AG04449 (cell line): ENCODE results near the gene OR1J4.

ENCODE experiments used
- CTCF ChIA-PET: fragments of 350-600 bp; formaldehyde crosslinking; extraction: SDS; loops from one replicate; lab custom pipeline; 2021; ENCODE audit warnings: antibody characterized with exemption; lab: Yijun Ruan, JAX
- POLR2A ChIA-PET: fragments of 400-600, 350-600 bp; formaldehyde crosslinking; extraction: SDS; loops from one replicate; lab custom pipeline; 2020; ENCODE audit warnings: antibody characterized with exemption, inconsistent platforms; lab: Yijun Ruan, JAX
- DNase-seq: peaks from one replicate; pipeline ENCODE4 v3.0.0-alpha.2; 2010; ENCODE audit warnings: low read depth, low spot score
- H3K4me3 ChIP-seq: 2 replicates; pipeline ENCODE4 v1.5.1; 2011; ENCODE audit warnings: low read depth, mild to moderate bottlenecking, control low read depth, low read length
- TF ChIP-seq, protein P1 (sequence below): IDR thresholded peaks from one replicate; pipeline ENCODE4 v1.5.1; 2011; ENCODE audit warnings: mild to moderate bottlenecking, moderate library complexity, low read length, control low read depth, inconsistent platforms; ENCODE audit not compliant: insufficient read depth; ENCODE audit errors: missing control alignments

Gene OR1J4

DNA sequence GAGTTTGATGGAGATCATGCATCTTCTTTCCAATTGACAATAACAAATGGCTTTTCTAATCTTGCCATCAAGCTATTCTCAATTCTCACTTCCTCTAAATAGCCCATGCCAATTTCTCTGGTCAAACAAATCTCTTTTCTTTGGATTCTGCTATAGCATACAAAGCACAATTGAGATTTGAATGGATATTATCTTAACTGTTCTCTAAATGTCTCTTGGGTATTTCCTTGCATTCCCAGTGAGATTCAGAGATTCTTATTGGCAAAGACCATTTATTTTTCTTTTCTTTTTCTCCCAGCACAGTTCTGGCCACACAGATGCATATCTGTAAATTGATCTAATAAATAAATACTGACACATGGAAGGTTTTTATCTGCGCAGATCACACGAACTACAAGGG, 33.9 kb downstream of the OR1J4 start, which contains the start of gene OR1N2:
OR1N2 (plus strand) TSS at position 301 of the 400 bp plus-strand sequence. CDS start 100 bp downstream, outside the sequence.
- TF ChIP-seq, protein P1, sequence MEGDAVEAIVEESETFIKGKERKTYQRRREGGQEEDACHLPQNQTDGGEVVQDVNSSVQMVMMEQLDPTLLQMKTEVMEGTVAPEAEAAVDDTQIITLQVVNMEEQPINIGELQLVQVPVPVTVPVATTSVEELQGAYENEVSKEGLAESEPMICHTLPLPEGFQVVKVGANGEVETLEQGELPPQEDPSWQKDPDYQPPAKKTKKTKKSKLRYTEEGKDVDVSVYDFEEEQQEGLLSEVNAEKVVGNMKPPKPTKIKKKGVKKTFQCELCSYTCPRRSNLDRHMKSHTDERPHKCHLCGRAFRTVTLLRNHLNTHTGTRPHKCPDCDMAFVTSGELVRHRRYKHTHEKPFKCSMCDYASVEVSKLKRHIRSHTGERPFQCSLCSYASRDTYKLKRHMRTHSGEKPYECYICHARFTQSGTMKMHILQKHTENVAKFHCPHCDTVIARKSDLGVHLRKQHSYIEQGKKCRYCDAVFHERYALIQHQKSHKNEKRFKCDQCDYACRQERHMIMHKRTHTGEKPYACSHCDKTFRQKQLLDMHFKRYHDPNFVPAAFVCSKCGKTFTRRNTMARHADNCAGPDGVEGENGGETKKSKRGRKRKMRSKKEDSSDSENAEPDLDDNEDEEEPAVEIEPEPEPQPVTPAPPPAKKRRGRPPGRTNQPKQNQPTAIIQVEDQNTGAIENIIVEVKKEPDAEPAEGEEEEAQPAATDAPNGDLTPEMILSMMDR = no peak
- no peak for DNase-seq
- no peak within 1 kb of the TSS for H3K4me3 ChIP-seq
- ChIA-PET POLR2A (no interaction called here), CTCF (no interaction called here)

DNA sequence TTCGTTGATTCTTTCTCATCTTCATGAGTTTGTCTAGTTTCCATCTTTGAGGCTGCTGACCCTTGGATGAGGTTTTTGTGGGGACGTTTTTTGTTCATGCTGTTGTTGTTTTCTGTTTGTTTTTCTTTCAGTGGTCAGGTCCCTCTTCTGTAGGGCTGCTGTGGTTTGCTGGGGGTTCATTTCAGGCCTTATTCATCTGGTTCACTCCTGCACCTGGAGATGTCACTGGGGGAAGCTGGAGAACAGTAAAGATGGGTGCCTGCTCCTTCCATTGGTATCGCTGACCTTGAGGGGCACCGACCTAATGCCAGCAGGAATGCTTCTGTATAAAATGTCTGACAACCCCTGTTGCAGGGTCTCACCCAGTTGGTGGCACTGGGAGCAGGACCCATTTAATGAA, 42.5 kb downstream of the OR1J4 start:
- DNase-seq = no peak
- CTCF ChIA-PET = no interaction called here
- H3K4me3 ChIP-seq = no peak overlapping the region
- TF ChIP-seq, protein P1 = no peak
- POLR2A ChIA-PET = no interaction called here

DNA sequence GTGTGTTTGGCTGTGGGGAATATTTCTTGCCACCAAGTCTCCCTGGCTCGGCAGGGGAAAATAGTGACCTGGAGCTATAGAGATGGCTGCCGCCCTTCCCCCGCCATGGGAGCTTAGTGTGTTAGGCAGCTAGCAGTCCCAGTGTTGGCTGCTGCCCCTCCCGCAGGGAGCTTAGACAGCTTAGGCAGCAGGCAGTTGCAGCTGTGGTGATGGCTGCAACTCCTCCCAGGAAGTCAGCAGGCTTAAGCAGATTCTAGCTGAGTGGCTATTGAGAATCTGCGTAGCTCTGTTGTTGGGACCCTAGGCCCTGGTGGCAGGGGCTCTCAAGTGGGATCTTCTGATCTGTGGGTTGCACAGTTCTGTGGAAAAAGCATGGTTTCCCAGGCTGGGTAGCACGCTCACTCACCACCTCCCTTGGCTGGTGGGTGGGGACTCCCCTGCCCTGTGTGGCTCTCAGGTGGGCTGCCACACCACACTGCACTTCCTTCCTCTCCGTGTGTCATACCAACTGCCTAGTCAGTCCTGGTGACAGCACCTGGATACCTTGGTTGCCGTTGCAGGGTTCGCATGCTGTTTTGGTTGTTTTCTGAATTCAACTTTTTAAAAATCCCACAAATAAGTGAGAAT, 43.3 kb downstream of the OR1J4 start:
- CTCF ChIA-PET = no interaction called here
- POLR2A ChIA-PET = no interaction called here
- no peak for DNase-seq
- TF ChIP-seq, protein P1 = no peak
- no peak overlapping the region for H3K4me3 ChIP-seq

DNA sequence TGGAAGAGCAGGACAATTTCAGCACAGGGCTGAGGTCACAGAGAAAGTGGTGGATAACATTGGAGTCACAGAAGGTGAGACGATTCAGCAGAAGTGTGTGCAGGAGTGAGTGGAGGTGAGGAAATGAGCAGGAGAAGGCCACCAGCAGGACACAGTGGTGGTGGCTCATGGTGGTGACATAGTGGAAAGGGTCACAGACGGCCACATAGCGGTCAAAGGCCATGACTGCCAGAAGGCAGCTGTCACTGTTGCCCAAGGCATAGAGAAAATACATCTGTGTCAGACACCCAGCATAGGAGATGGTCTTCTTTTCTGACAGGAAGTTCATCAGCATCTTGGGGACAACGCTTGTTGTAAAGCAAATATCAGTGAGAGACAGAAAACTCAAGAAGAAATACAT, 49.0 kb downstream of the OR1J4 start:
- TF ChIP-seq, protein P1 = no peak
- no peak for DNase-seq
- no peak overlapping the region for H3K4me3 ChIP-seq
- ChIA-PET CTCF (interaction anchor here (1.1 kb wide), 1 partner anchor 16 kb away, joined by 3 read pairs; the partner anchor contains the start of gene OR1L8), POLR2A (no interaction called here)
